ENCODE data around the gene VPS72. TPM values are rescaled to one million over a fixed set of nuclear protein-coding genes. Genes with fewer than 3 reads are reported as not detected.

Gene VPS72
- polyA plus RNA-seq, 4 donors = 27.3 to 40.1 (median 32.0) TPM

GRCh38 chr1:151164732-151165280, 25.2 kb downstream of the VPS72 start:
- Histone ChIP-seq H3K4me1 (ENCODE audit: control insufficient read depth in 3 of 3, insufficient read depth in 2 of 3, low read depth in 1 of 3, low read length in 2 of 3) (peaks cover 2 to 18% (median 4%) of the 10 kb centered on the region in 3 donors), H3K27ac (ENCODE audit: low read depth in 1 of 3, low read length in 2 of 3) (peak overlapping the region; percentile 39 to 87 (median 56)), H3K4me3 (ENCODE audit: low read depth in 1 of 3, low read length in 3 of 3) (peak overlapping the region in 2 of 3 donors; percentile 71 to 98), H3K9me3 (ENCODE audit: control insufficient read depth in 2 of 2, insufficient read depth in 1 of 2, low read depth in 1 of 2, low read length in 1 of 2) (no peaks in the 10 kb centered on the region), H3K27me3 (ENCODE audit: control insufficient read depth in 3 of 3, insufficient read depth in 3 of 3, low read length in 3 of 3) (no peaks in the 10 kb centered on the region), H3K36me3 (ENCODE audit: control insufficient read depth in 3 of 3, insufficient read depth in 2 of 3, low read depth in 1 of 3, low read length in 3 of 3) (peaks cover 0 to 35% (median 2%) of the 10 kb centered on the region in 3 donors)
- no peak for FAIRE-seq
- 13 to 36% (median 28%) methylated on average over 11 of the region's 11 CpGs for WGBS, 3 donors
- peak in 1 of 2 donors; percentile 29 for DNase-seq

GRCh38 chr1:151159373-151159772, 30.6 kb downstream of the VPS72 start:
- no peaks in the 10 kb centered on the region for H3K9me3 ChIP-seq (ENCODE audit: control insufficient read depth in 2 of 2, insufficient read depth in 1 of 2, low read depth in 1 of 2, low read length in 1 of 2)
- peaks cover 4 to 45% (median 4%) of the 10 kb centered on the region in 3 donors for H3K36me3 ChIP-seq (ENCODE audit: control insufficient read depth in 3 of 3, insufficient read depth in 2 of 3, low read depth in 1 of 3, low read length in 3 of 3)
- DNase-seq (no peak), FAIRE-seq (no peak)
- H3K27ac ChIP-seq (ENCODE audit: low read depth in 1 of 3, low read length in 2 of 3) = peak overlapping the region in 1 of 3 donors; percentile 48
- H3K4me3 ChIP-seq (ENCODE audit: low read depth in 1 of 3, low read length in 3 of 3) = no peak overlapping the region
- H3K4me1 ChIP-seq (ENCODE audit: control insufficient read depth in 3 of 3, insufficient read depth in 2 of 3, low read depth in 1 of 3, low read length in 2 of 3) = peaks cover 0 to 8% (median 0%) of the 10 kb centered on the region in 3 donors
- H3K27me3 ChIP-seq (ENCODE audit: control insufficient read depth in 3 of 3, insufficient read depth in 3 of 3, low read length in 3 of 3) = no peaks in the 10 kb centered on the region

- peak overlapping the region in 1 of 3 donors; percentile 52 for H3K27ac ChIP-seq (ENCODE audit: low read depth in 1 of 3, low read length in 2 of 3)
- peaks cover 4 to 45% (median 4%) of the 10 kb centered on the region in 3 donors for H3K36me3 ChIP-seq (ENCODE audit: control insufficient read depth in 3 of 3, insufficient read depth in 2 of 3, low read depth in 1 of 3, low read length in 3 of 3)
- no peak overlapping the region for H3K4me3 ChIP-seq (ENCODE audit: low read depth in 1 of 3, low read length in 3 of 3)
Observed at GRCh38 chr1:151158751-151159251, 31.2 kb downstream of the VPS72 start.

GRCh38 chr1:151158326-151158725, 31.7 kb downstream of the VPS72 start:
- no peak overlapping the region for H3K4me3 ChIP-seq (ENCODE audit: low read depth in 1 of 3, low read length in 3 of 3)
- peaks cover 4 to 43% (median 4%) of the 10 kb centered on the region in 3 donors for H3K36me3 ChIP-seq (ENCODE audit: control insufficient read depth in 3 of 3, insufficient read depth in 2 of 3, low read depth in 1 of 3, low read length in 3 of 3)
- 74 to 90% (median 89%) methylated on average over 5 of the region's 5 CpGs for WGBS, 3 donors
- DNase-seq (no peak), FAIRE-seq (no peak)
- H3K4me1 ChIP-seq (ENCODE audit: control insufficient read depth in 3 of 3, insufficient read depth in 2 of 3, low read depth in 1 of 3, low read length in 2 of 3) = peaks cover 0 to 3% (median 0%) of the 10 kb centered on the region in 3 donors
- H3K27ac ChIP-seq (ENCODE audit: low read depth in 1 of 3, low read length in 2 of 3) = peak overlapping the region in 1 of 3 donors; percentile 52
- H3K9me3 ChIP-seq (ENCODE audit: control insufficient read depth in 2 of 2, insufficient read depth in 1 of 2, low read depth in 1 of 2, low read length in 1 of 2) = no peaks in the 10 kb centered on the region
- no peaks in the 10 kb centered on the region for H3K27me3 ChIP-seq (ENCODE audit: control insufficient read depth in 3 of 3, insufficient read depth in 3 of 3, low read length in 3 of 3)

More at GRCh38 chr1:151158751-151159251, 31.2 kb downstream of the VPS72 start:
- Histone ChIP-seq H3K27me3 (ENCODE audit: control insufficient read depth in 3 of 3, insufficient read depth in 3 of 3, low read length in 3 of 3) (no peaks in the 10 kb centered on the region), H3K9me3 (ENCODE audit: control insufficient read depth in 2 of 2, insufficient read depth in 1 of 2, low read depth in 1 of 2, low read length in 1 of 2) (no peaks in the 10 kb centered on the region), H3K4me1 (ENCODE audit: control insufficient read depth in 3 of 3, insufficient read depth in 2 of 3, low read depth in 1 of 3, low read length in 2 of 3) (peaks cover 0 to 3% (median 0%) of the 10 kb centered on the region in 3 donors)
- no peak for DNase-seq
- no peak for FAIRE-seq
- 88 to 91% (median 88%) methylated on average over 22 of the region's 22 CpGs for WGBS, 3 donors

GRCh38 chr1:151157067-151157531, 32.9 kb downstream of the VPS72 start:
- DNase-seq = peak in 1 of 2 donors; percentile 37

GRCh38 chr1:151156515-151156819, 33.5 kb downstream of the VPS72 start, which contains the start of gene TNFAIP8L2:
Gene TNFAIP8L2, plus strand, starts transcription at chr1:151156649. Its CDS starts 2,049 bp downstream, at chr1:151158698.
- DNase-seq (peak; percentile 40 to 65), FAIRE-seq (no peak)
- H3K27ac ChIP-seq (ENCODE audit: low read depth in 1 of 3, low read length in 2 of 3) = peak within 1 kb of the TSS in 2 of 3 donors; percentile 27 to 52

More at GRCh38 chr1:151157067-151157531, 32.9 kb downstream of the VPS72 start:
- H3K27me3 ChIP-seq (ENCODE audit: control insufficient read depth in 3 of 3, insufficient read depth in 3 of 3, low read length in 3 of 3) = no peaks in the 10 kb centered on the region
- 66 to 89% (median 81%) methylated on average over 6 of the region's 6 CpGs for WGBS, 3 donors
- peak overlapping the region in 2 of 3 donors; percentile 27 to 52 for H3K27ac ChIP-seq (ENCODE audit: low read depth in 1 of 3, low read length in 2 of 3)
- H3K36me3 ChIP-seq (ENCODE audit: control insufficient read depth in 3 of 3, insufficient read depth in 2 of 3, low read depth in 1 of 3, low read length in 3 of 3) = peaks cover 4 to 43% (median 4%) of the 10 kb centered on the region in 3 donors
- H3K9me3 ChIP-seq (ENCODE audit: control insufficient read depth in 2 of 2, insufficient read depth in 1 of 2, low read depth in 1 of 2, low read length in 1 of 2) = no peaks in the 10 kb centered on the region
- no peak for FAIRE-seq
- peak overlapping the region in 2 of 3 donors; percentile 8 to 31 for H3K4me3 ChIP-seq (ENCODE audit: low read depth in 1 of 3, low read length in 3 of 3)
- peaks cover 0 to 3% (median 0%) of the 10 kb centered on the region in 3 donors for H3K4me1 ChIP-seq (ENCODE audit: control insufficient read depth in 3 of 3, insufficient read depth in 2 of 3, low read depth in 1 of 3, low read length in 2 of 3)

GRCh38 chr1:151147665-151148064, 42.3 kb downstream of the VPS72 start:
- 13 to 64% (median 15%) methylated on average over 2 of the region's 2 CpGs for WGBS, 3 donors
- H3K36me3 ChIP-seq (ENCODE audit: control insufficient read depth in 3 of 3, insufficient read depth in 2 of 3, low read depth in 1 of 3, low read length in 3 of 3) = peaks cover 0 to 8% (median 0%) of the 10 kb centered on the region in 3 donors
- peaks cover 0 to 20% (median 3%) of the 10 kb centered on the region in 3 donors for H3K4me1 ChIP-seq (ENCODE audit: control insufficient read depth in 3 of 3, insufficient read depth in 2 of 3, low read depth in 1 of 3, low read length in 2 of 3)
- peak overlapping the region; percentile 36 to 68 (median 60) for H3K27ac ChIP-seq (ENCODE audit: low read depth in 1 of 3, low read length in 2 of 3)
- peak overlapping the region in 2 of 3 donors; percentile 81 to 91 for H3K4me3 ChIP-seq (ENCODE audit: low read depth in 1 of 3, low read length in 3 of 3)
- peaks cover 0 to 7% (median 0%) of the 10 kb centered on the region in 3 donors for H3K27me3 ChIP-seq (ENCODE audit: control insufficient read depth in 3 of 3, insufficient read depth in 3 of 3, low read length in 3 of 3)
- no peaks in the 10 kb centered on the region for H3K9me3 ChIP-seq (ENCODE audit: control insufficient read depth in 2 of 2, insufficient read depth in 1 of 2, low read depth in 1 of 2, low read length in 1 of 2)
- no peak for FAIRE-seq
- DNase-seq = peak; percentile 70 to 91

More at GRCh38 chr1:151156515-151156819, 33.5 kb downstream of the VPS72 start, which contains the start of gene TNFAIP8L2:
- H3K27me3 ChIP-seq (ENCODE audit: control insufficient read depth in 3 of 3, insufficient read depth in 3 of 3, low read length in 3 of 3) = no peaks in the 10 kb centered on the region
- H3K4me3 ChIP-seq (ENCODE audit: low read depth in 1 of 3, low read length in 3 of 3) = peak within 1 kb of the TSS; percentile 5 to 31 (median 8)
- peaks cover 4 to 39% (median 4%) of the 10 kb centered on the region in 3 donors for H3K36me3 ChIP-seq (ENCODE audit: control insufficient read depth in 3 of 3, insufficient read depth in 2 of 3, low read depth in 1 of 3, low read length in 3 of 3)
- no peaks in the 10 kb centered on the region for H3K9me3 ChIP-seq (ENCODE audit: control insufficient read depth in 2 of 2, insufficient read depth in 1 of 2, low read depth in 1 of 2, low read length in 1 of 2)
- peaks cover 0 to 3% (median 0%) of the 10 kb centered on the region in 3 donors for H3K4me1 ChIP-seq (ENCODE audit: control insufficient read depth in 3 of 3, insufficient read depth in 2 of 3, low read depth in 1 of 3, low read length in 2 of 3)
- WGBS, 3 donors = 29 to 48% (median 39%) methylated on average over 4 of the region's 4 CpGs

- FAIRE-seq = no peak
- peak overlapping the region; percentile 36 to 68 (median 60) for H3K27ac ChIP-seq (ENCODE audit: low read depth in 1 of 3, low read length in 2 of 3)
- no peaks in the 10 kb centered on the region for H3K9me3 ChIP-seq (ENCODE audit: control insufficient read depth in 2 of 2, insufficient read depth in 1 of 2, low read depth in 1 of 2, low read length in 1 of 2)
- H3K36me3 ChIP-seq (ENCODE audit: control insufficient read depth in 3 of 3, insufficient read depth in 2 of 3, low read depth in 1 of 3, low read length in 3 of 3) = peaks cover 0 to 14% (median 0%) of the 10 kb centered on the region in 3 donors
- H3K4me3 ChIP-seq (ENCODE audit: low read depth in 1 of 3, low read length in 3 of 3) = peak overlapping the region in 2 of 3 donors; percentile 81 to 91
- DNase-seq = no peak
- WGBS, 3 donors = 2 to 10% (median 9%) methylated on average over 7 of the region's 7 CpGs
- H3K27me3 ChIP-seq (ENCODE audit: control insufficient read depth in 3 of 3, insufficient read depth in 3 of 3, low read length in 3 of 3) = peaks cover 0 to 7% (median 0%) of the 10 kb centered on the region in 3 donors
- H3K4me1 ChIP-seq (ENCODE audit: control insufficient read depth in 3 of 3, insufficient read depth in 2 of 3, low read depth in 1 of 3, low read length in 2 of 3) = peaks cover 0 to 20% (median 3%) of the 10 kb centered on the region in 3 donors
Observed at GRCh38 chr1:151147132-151147503, 42.9 kb downstream of the VPS72 start.

All from small intestine (tissue), 7 donors.